Muscle layer of duodenum (tissue), 2 donors: Measurements from ENCODE around the gene CSNK1E.
A peak's percentile ranks its signal among the peaks of the same experiment; 100 is the strongest.

Experiments
- H3K27ac ChIP-seq: one replicate; pipeline ENCODE4 v1.7.0; 2013; ENCODE audit warnings: mild to moderate bottlenecking, low read length
- H3K27me3 ChIP-seq: one replicate; pipeline ENCODE4 v1.7.0; 2013; ENCODE audit warnings: low read depth, mild to moderate bottlenecking, control low read depth, low read length
- H3K36me3 ChIP-seq, 2 donors: one replicate each; pipeline ENCODE4 v1.7.0; 2013; ENCODE audit warnings: low read length in 2 of 2, control low read depth in 1 of 2, mild to moderate bottlenecking in 1 of 2; ENCODE audit not compliant: insufficient read depth in 2 of 2, control insufficient read depth in 1 of 2
- H3K4me1 ChIP-seq, 2 donors: one replicate each; pipeline ENCODE4 v1.7.0; 2013; ENCODE audit warnings: low read length in 2 of 2, mild to moderate bottlenecking in 2 of 2, control low read depth in 1 of 2, moderate library complexity in 1 of 2; ENCODE audit not compliant: insufficient read depth in 2 of 2, control insufficient read depth in 1 of 2
- H3K4me3 ChIP-seq, 2 donors: one replicate each; pipeline ENCODE4 v1.7.0; 2013; ENCODE audit warnings: low read length in 2 of 2, low read depth in 1 of 2, mild to moderate bottlenecking in 1 of 2
- H3K9me3 ChIP-seq, 2 donors: one replicate each; pipeline ENCODE4 v1.7.0; 2013; ENCODE audit warnings: low read length in 2 of 2, control low read depth in 1 of 2, mild to moderate bottlenecking in 1 of 2; ENCODE audit not compliant: control insufficient read depth in 1 of 2
- donor health status: healthy.

CSNK1E gene

DNA sequence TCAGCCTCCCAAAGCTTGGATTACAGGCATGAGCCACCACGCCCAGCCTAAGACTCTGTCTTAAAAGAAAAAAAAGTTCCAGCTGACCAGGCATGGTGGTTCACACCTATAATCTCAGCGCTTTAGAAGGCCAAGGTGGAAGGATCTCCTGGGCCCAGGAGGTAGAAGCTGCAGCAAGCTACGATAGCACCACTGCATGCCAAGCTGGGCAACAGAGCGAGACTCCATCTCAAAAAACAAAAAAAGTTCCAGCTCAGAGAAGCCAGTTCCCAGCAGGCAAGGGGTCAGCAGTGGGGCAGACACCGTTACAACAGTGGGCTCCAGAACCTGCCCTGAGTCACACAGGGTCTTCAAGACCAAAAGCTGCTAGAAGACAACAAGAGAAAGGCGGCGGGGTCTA is 47.8 kb downstream of the CSNK1E start:
- H3K4me1 ChIP-seq, result peaks cover 29 to 58% of the 10 kb centered on the region in 2 donors
- H3K9me3 ChIP-seq, result no peaks in the 10 kb centered on the region
- H3K27me3 ChIP-seq, result no peaks in the 10 kb centered on the region
- no peaks in the 10 kb centered on the region for H3K36me3 ChIP-seq
- H3K4me3 ChIP-seq, result no peak overlapping the region
- no peak overlapping the region for H3K27ac ChIP-seq

DNA sequence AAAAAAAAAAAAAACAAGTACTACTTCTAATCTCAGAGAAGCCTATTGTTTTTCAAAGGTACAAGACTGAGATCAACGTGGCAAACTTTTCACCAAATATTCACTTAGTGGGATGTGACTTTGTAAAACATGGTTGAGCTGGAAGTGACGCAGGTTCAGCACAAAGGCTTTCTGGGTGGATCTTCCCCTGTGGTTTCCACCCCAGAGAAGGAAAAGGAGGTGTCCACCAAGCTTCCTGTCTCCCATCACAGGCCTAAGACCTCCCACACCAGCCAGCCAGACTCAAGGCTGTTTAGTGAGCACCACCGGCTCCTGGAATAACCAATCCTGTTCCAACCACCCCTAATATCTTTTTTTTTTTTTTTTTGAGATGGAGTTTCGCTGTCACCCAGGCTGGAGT is 50.1 kb downstream of the CSNK1E start:
- Histone ChIP-seq H3K4me1 (peaks cover 26 to 62% of the 10 kb centered on the region in 2 donors), H3K9me3 (no peaks in the 10 kb centered on the region), H3K27me3 (no peaks in the 10 kb centered on the region), H3K27ac (no peak overlapping the region), H3K36me3 (no peaks in the 10 kb centered on the region), H3K4me3 (no peak overlapping the region)

DNA sequence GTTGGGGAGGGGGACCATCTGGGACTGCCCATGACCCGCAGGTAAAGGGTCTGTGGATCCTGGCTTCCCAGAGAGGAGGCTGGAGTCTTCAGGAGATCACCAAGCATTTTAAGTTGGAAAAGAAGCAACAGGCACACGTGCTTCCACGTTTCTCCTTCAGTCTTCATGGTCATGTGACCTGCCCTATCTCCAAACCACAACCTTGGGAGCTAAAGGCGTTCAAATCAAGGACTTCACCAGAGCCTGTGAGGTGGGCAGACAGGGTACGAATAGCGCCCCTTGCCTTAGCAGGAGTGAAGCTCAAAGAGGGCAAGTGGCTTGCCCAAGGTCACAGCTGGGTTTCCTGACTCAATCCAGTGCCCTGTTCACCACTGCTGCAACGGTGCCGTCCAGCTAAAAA is 51.1 kb downstream of the CSNK1E start:
- H3K4me3 ChIP-seq, result no peak overlapping the region
- no peaks in the 10 kb centered on the region for H3K27me3 ChIP-seq
- H3K4me1 ChIP-seq, result peaks cover 18 to 62% of the 10 kb centered on the region in 2 donors
- H3K36me3 ChIP-seq, result no peaks in the 10 kb centered on the region
- no peaks in the 10 kb centered on the region for H3K9me3 ChIP-seq
- peak overlapping the region; percentile 29 for H3K27ac ChIP-seq

DNA sequence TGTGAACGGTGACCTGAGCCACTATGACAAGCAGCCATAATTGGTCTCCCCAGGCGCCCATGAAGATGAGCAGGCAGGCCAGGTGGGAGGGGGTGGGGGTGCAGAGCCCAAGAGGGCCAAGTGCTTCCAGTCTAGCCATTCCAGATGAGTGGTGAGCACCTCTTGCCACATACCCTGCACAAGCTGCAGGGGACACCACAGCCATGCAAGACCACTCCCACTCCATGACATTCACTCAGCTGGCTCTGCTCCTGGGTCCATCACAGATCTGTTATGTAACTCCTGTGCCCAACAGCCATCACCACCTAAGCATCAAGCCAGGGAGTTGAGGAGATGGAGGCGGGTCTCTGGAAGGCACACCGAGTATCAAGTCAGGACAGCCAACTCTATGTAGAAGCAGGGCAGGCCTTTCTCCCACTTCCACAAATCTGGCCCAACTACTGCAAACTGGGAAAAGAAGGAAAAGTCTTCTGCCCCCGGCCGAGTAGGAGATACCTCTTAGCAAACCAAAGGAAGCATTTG is 52.9 kb downstream of the CSNK1E start:
- Histone ChIP-seq H3K36me3 (no peaks in the 10 kb centered on the region), H3K9me3 (no peaks in the 10 kb centered on the region), H3K27me3 (no peaks in the 10 kb centered on the region), H3K4me1 (peaks cover 20 to 68% of the 10 kb centered on the region in 2 donors), H3K27ac (no peak overlapping the region), H3K4me3 (no peak overlapping the region)

DNA sequence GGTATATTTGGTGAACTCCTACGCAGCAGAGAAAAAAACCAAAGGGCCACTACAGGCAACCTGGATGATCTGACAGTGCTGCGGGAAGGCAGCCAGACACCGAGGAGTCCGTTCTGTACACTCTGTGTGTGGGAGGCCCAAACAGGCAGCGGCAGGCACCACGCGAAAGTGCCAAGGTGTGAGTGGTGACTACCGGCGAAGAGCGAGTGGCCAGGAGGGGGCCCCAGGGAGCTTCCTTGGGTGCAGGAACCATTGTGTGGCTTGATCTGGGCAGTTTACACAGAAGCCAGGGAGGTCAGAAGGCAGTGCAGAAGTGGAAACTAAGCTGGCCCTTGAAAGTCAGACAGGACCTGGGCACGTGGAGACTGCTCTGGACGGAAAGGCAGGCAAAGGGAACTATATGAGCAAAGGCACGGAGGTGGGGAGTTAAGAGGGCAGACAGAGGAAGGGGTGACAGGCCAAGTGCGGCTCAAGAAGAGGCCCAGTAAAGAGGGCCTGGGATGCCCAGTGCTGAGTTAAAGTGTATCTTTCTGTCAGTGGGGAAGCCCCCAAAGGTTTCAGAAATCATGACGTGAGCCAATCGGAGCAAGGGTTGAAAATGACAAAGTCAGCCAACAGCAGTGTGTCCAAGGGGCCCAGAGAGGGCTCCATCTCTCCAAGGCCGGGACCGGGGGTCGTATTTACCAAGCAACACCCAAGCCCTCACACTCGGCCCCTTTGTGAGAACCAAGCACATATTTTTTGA is 55.0 kb downstream of the CSNK1E start:
- Histone ChIP-seq H3K4me1 (peaks cover 37 to 76% of the 10 kb centered on the region in 2 donors), H3K27ac (peak overlapping the region; percentile 24), H3K4me3 (no peak overlapping the region), H3K36me3 (no peaks in the 10 kb centered on the region), H3K9me3 (no peaks in the 10 kb centered on the region), H3K27me3 (no peaks in the 10 kb centered on the region)

DNA sequence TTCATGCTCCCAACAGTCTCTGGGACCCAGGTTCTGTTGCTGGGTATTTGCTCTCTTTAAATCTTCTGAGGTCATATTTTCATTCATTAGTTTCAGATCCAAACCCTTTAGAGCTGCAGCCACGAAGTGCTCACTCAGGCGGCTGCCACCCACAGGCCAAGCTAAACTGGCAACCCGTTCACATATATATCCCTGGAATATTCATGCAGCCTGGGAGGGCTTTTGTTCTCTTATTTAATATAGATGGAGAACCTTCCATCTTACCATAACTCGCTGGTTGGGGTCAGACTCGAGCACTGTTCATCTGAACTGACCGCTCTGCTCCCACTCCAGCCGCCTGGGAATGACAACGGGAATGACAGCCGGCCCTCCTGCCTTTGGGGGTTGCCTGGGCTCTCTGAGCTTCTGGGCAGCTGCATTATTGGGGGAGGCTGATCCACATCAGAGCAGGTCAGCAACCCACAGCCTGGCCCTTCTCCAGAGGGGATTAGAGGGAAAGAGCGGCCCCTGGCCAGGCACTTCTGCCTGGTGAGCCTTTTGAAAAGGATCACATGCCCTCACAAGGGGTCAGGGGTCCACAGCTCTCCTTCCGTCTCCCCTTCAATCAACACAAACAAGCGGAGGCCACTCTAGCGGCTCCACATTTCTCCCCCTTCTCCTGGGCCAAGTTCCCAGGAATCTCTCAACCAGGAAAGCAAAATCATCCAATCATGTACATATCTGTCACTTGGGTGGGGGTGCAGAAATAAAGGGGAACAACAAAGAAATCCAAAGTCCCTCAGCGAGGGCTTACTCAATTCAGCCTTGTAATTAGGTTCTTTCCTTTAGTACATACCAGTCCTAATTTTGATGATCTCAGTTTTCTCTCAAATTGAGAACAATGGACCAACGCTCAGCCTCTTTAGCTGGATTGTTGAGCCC is 56.2 kb downstream of the CSNK1E start:
- H3K4me1 ChIP-seq, result peaks cover 32 to 76% of the 10 kb centered on the region in 2 donors
- peak overlapping the region in 1 of 2 donors; percentile 33 for H3K4me3 ChIP-seq
- H3K9me3 ChIP-seq, result no peaks in the 10 kb centered on the region
- peak overlapping the region; percentile 45 for H3K27ac ChIP-seq
- H3K36me3 ChIP-seq, result no peaks in the 10 kb centered on the region
- no peaks in the 10 kb centered on the region for H3K27me3 ChIP-seq

DNA sequence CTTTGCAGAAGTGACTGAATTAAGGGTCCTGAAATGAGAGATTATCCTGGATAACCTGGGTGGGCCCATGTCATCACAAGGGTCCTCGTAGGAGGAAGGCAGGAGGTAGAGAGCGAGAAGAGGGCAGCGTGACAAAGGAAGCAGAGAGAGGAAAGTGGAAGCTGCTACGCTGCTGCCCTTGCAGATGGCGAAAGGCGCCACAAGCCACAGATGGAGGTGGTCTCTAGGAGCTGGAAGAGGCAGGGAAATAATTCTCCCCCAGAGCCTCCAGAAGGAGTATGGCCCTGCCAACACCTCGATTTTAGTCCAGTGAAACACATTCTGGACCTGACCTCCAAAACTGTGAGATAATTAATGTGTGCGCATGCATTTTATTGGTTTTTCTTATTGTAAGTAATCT is 57.9 kb downstream of the CSNK1E start:
- H3K4me3 ChIP-seq, result no peak overlapping the region
- peaks cover 30 to 61% of the 10 kb centered on the region in 2 donors for H3K4me1 ChIP-seq
- H3K9me3 ChIP-seq, result no peaks in the 10 kb centered on the region
- no peaks in the 10 kb centered on the region for H3K36me3 ChIP-seq
- H3K27me3 ChIP-seq, result no peaks in the 10 kb centered on the region
- H3K27ac ChIP-seq, result peak overlapping the region; percentile 67

DNA sequence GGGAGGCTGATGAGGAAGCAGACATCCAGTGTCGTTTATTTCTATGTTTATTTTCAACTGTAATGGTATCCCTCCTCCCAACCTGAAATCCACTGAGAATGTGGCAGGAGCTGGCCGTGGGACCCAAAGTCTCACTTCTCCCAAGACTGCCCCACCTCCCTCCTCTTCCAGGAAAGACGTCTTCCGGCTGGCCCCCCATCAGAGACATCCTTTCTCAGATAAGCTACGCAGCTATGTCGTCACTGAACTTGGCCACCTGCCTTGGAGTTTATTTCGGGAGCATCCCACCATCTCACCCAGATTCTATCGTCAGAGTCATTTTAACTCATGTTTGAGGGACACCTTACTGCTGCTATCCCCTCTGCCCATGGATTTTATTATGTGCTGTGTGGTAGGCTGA is 58.3 kb downstream of the CSNK1E start:
- no peaks in the 10 kb centered on the region for H3K9me3 ChIP-seq
- H3K27ac ChIP-seq, result peak overlapping the region; percentile 67
- H3K27me3 ChIP-seq, result no peaks in the 10 kb centered on the region
- H3K4me3 ChIP-seq, result no peak overlapping the region
- no peaks in the 10 kb centered on the region for H3K36me3 ChIP-seq
- peaks cover 30 to 58% of the 10 kb centered on the region in 2 donors for H3K4me1 ChIP-seq

DNA sequence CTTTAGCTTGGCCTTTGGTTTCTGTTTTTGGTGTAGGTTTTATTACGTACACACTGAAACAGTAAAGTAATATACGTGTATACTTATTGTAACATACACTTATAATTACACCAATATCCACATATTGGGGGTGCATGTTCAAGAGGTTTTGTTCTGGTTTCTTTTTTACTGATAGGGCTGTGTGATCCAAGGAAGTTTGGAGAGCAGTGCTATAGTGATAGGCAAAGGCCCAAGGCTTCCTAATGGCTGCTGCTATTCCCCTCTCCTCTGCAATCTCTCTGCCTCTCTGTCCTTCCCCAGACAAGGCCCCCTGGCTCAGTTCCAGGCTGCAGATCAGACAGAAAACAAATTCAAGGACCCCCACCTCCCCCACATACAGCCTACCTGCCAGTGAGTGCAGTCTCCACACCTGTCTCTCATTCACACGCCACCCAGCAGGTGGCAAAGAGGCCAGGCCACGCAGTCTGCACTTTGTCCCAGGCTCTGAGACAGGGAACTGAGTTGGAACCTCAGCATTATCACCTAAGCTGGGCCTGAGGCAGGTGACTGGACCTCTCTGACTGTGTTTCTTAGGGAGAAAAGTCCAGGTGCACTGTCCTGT is 59.5 kb downstream of the CSNK1E start:
- Histone ChIP-seq H3K27me3 (no peaks in the 10 kb centered on the region), H3K36me3 (no peaks in the 10 kb centered on the region), H3K4me3 (peak overlapping the region; percentile 45 to 50), H3K27ac (peak overlapping the region; percentile 82), H3K4me1 (peaks cover 30 to 57% of the 10 kb centered on the region in 2 donors), H3K9me3 (no peaks in the 10 kb centered on the region)

DNA sequence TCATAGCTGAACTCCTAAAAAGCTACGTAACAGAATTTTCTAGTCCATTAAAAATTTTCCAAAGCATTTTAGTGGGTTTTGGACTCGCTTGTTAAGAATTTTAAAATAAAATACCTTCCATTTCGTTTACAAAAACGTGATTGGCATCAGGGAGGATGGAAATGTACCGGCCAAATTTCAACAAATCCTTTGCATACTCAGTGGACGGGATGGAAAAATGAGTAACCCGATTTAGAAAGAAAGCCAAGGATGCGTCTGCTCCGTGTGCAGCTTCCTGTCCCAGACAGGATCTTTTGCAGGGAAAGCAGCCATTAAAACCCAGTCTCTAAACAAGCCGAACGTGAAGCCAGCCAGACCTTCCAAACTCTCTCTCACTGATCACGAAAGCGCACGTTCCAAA is 60.1 kb downstream of the CSNK1E start:
- Histone ChIP-seq H3K9me3 (no peaks in the 10 kb centered on the region), H3K27me3 (no peaks in the 10 kb centered on the region), H3K4me3 (peak overlapping the region; percentile 45 to 50), H3K27ac (peak overlapping the region; percentile 82), H3K4me1 (peaks cover 26 to 54% of the 10 kb centered on the region in 2 donors), H3K36me3 (no peaks in the 10 kb centered on the region)

DNA sequence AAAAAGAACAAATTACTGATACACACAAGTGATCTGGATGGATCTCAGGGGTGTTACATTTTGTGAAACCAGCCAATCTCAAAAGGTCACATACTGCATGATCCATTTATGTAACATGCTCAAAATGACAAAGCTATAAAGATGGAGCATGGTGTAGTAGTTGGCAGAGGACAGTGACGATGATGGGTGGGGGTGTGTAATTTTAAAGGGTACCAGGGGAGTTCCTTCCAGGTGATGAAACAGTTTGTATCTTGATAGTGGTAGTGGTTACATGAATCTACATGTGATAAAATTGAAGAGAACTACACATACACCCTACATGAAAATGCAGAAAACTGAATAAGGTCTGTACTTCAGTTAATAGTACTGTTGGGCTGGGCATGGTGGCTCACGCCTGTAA is 61.5 kb downstream of the CSNK1E start:
- H3K27me3 ChIP-seq, result no peaks in the 10 kb centered on the region
- no peaks in the 10 kb centered on the region for H3K36me3 ChIP-seq
- no peak overlapping the region for H3K4me3 ChIP-seq
- peaks cover 21 to 51% of the 10 kb centered on the region in 2 donors for H3K4me1 ChIP-seq
- H3K9me3 ChIP-seq, result no peaks in the 10 kb centered on the region
- H3K27ac ChIP-seq, result no peak overlapping the region
